ENCODE measurements around the gene GRIN1.

GRIN1 gene

GRCh38 chr9:137178939-137179630 lies 40.1 kb downstream of the GRIN1 start:
- no peak overlapping the region for H3K4me3 ChIP-seq (ENCODE audit: low read depth, low read length)
- TF ChIP-seq CTCF (IDR thresholded peaks at IDR 0.05; ENCODE audit: low read depth, low read length) = no peak
- TF ChIP-seq MAX (IDR thresholded peaks at IDR 0.05; ENCODE audit: low read depth, low read length) = no peak
- no peak for TF ChIP-seq MYC (IDR thresholded peaks at IDR 0.05; ENCODE audit: low read depth, low read length)
- no peak for TF ChIP-seq POLR2A (IDR thresholded peaks at IDR 0.05; ENCODE audit: extremely low read depth, insufficient read length)
- no peak for DNase-seq (ENCODE audit: low read depth)

- DNase-seq (ENCODE audit: low read depth) = no peak
- TF ChIP-seq CTCF (IDR thresholded peaks at IDR 0.05; ENCODE audit: low read depth, low read length) (no peak), POLR2A (IDR thresholded peaks at IDR 0.05; ENCODE audit: extremely low read depth, insufficient read length) (no peak), MYC (IDR thresholded peaks at IDR 0.05; ENCODE audit: low read depth, low read length) (no peak), MAX (IDR thresholded peaks at IDR 0.05; ENCODE audit: low read depth, low read length) (no peak)
- H3K4me3 ChIP-seq (ENCODE audit: low read depth, low read length) = no peak overlapping the region
Measured at GRCh38 chr9:137179761-137180160, 40.8 kb downstream of the GRIN1 start.

- TF ChIP-seq CTCF (IDR thresholded peaks at IDR 0.05; ENCODE audit: low read depth, low read length) (no peak), MYC (IDR thresholded peaks at IDR 0.05; ENCODE audit: low read depth, low read length) (no peak), POLR2A (IDR thresholded peaks at IDR 0.05; ENCODE audit: extremely low read depth, insufficient read length) (no peak), MAX (IDR thresholded peaks at IDR 0.05; ENCODE audit: low read depth, low read length) (no peak)
- no peak overlapping the region for H3K4me3 ChIP-seq (ENCODE audit: low read depth, low read length)
- no peak for DNase-seq (ENCODE audit: low read depth)
Measured at GRCh38 chr9:137180491-137180890, 41.5 kb downstream of the GRIN1 start.

- no peak for DNase-seq (ENCODE audit: low read depth)
- no peak for TF ChIP-seq POLR2A (IDR thresholded peaks at IDR 0.05; ENCODE audit: extremely low read depth, insufficient read length)
- TF ChIP-seq MAX (IDR thresholded peaks at IDR 0.05; ENCODE audit: low read depth, low read length) = no peak
- TF ChIP-seq CTCF (IDR thresholded peaks at IDR 0.05; ENCODE audit: low read depth, low read length) = no peak
- TF ChIP-seq MYC (IDR thresholded peaks at IDR 0.05; ENCODE audit: low read depth, low read length) = no peak
- H3K4me3 ChIP-seq (ENCODE audit: low read depth, low read length) = no peak overlapping the region
Measured at GRCh38 chr9:137181680-137182079, 42.7 kb downstream of the GRIN1 start.

- DNase-seq (ENCODE audit: low read depth) = no peak
- H3K4me3 ChIP-seq (ENCODE audit: low read depth, low read length) = no peak overlapping the region
- no peak for TF ChIP-seq MYC (IDR thresholded peaks at IDR 0.05; ENCODE audit: low read depth, low read length)
- TF ChIP-seq MAX (IDR thresholded peaks at IDR 0.05; ENCODE audit: low read depth, low read length) = no peak
Measured at GRCh38 chr9:137182836-137183235, 43.9 kb downstream of the GRIN1 start.

GRCh38 chr9:137183980-137184595 lies 45.1 kb downstream of the GRIN1 start:
- H3K4me3 ChIP-seq (ENCODE audit: low read depth, low read length) = no peak overlapping the region
- no peak for TF ChIP-seq MAX (IDR thresholded peaks at IDR 0.05; ENCODE audit: low read depth, low read length)
- no peak for TF ChIP-seq CTCF (IDR thresholded peaks at IDR 0.05; ENCODE audit: low read depth, low read length)
- TF ChIP-seq POLR2A (IDR thresholded peaks at IDR 0.05; ENCODE audit: extremely low read depth, insufficient read length) = no peak
- no peak for TF ChIP-seq MYC (IDR thresholded peaks at IDR 0.05; ENCODE audit: low read depth, low read length)
- no peak for DNase-seq (ENCODE audit: low read depth)

Data from NB4 (cell line).